Peyer's patch (tissue), 4 donors: Measurements from ENCODE around the gene PLB1. TPM values are rescaled to one million over a fixed set of nuclear protein-coding genes. Genes with fewer than 3 reads are reported as not detected.

Source experiments
- DNase-seq, 3 donors: peaks; one replicate each; pipeline ENCODE4 v3.0.0-alpha.2; 2017 to 2019
- H3K27ac ChIP-seq, 4 donors: fragments of 200-600 bp; sonication (generic); one replicate each; pipeline ENCODE4 v1.5.1; 2016 to 2019
- H3K27me3 ChIP-seq, 2 donors: fragments of 200-600 bp; sonication (generic); one replicate each; pipeline ENCODE4 v1.5.1; 2019
- H3K36me3 ChIP-seq, 3 donors: fragments of 200-600 bp; sonication (generic); one replicate each; pipeline ENCODE4 v1.5.1; 2016 to 2019
- H3K4me1 ChIP-seq, 4 donors: fragments of 200-600 bp; sonication (generic); one replicate each; pipeline ENCODE4 v1.5.1; 2016 to 2019
- H3K4me3 ChIP-seq, 4 donors: fragments of 200-600 bp; sonication (generic); 1 replicate in 3 of 4; 2 replicates in 1 of 4; pipeline ENCODE4 v1.5.1; 2016 to 2019; ENCODE audit warnings: mild to moderate bottlenecking in 1 of 4
- H3K9me3 ChIP-seq, 4 donors: fragments of 200-600 bp; sonication (generic); one replicate each; pipeline ENCODE4 v1.5.1; 2016 to 2019; ENCODE audit warnings: mild to moderate bottlenecking in 1 of 4
- CTCF ChIP-seq, 6 experiments: fragments of 450-650 bp in 4 of 6; fragments of 200-600 bp in 2 of 6; sonication (generic) in 1 of 6; IDR thresholded peaks; one replicate each; pipeline ENCODE4 v1.5.1; 2017 to 2019; ENCODE audit warnings: antibody characterized with exemption in 6 of 6, mild to moderate bottlenecking in 3 of 6, moderate library complexity in 1 of 6
- POLR2A ChIP-seq, 2 donors: fragments of 450-650 bp; IDR thresholded peaks; one replicate each; pipeline ENCODE4 v1.5.1; 2017; ENCODE audit warnings: antibody characterized with exemption in 2 of 2, mild to moderate bottlenecking in 2 of 2, moderate library complexity in 2 of 2
- total RNA-seq, 4 donors: library from RNA; depleted of rRNA; stranded (reverse); fragments of >200 nt; gene quantifications; one replicate each; pipeline ENCODE4 v1.1.0, GENCODE V29; 2016

Gene PLB1
- total RNA-seq, 4 donors from 2014 or later, result 9.1 to 345 (median 146) TPM

GRCh38 chr2:28582595-28582994, 86.7 kb downstream of the PLB1 start:
- Histone ChIP-seq H3K27me3 (no peaks in the 10 kb centered on the region), H3K27ac (no peak overlapping the region), H3K36me3 (peaks cover 0 to 13% (median 0%) of the 10 kb centered on the region in 3 donors), H3K9me3 (no peaks in the 10 kb centered on the region), H3K4me1 (peaks cover 0 to 9% (median 0%) of the 10 kb centered on the region in 4 donors), H3K4me3 (no peak overlapping the region)
- DNase-seq, result no peak
- TF ChIP-seq CTCF (IDR thresholded peaks at IDR 0.05), result no peak
- no peak for TF ChIP-seq POLR2A (IDR thresholded peaks at IDR 0.05)

GRCh38 chr2:28583899-28584553, 88.2 kb downstream of the PLB1 start:
- Histone ChIP-seq H3K4me3 (no peak overlapping the region), H3K27ac (peak overlapping the region in 2 of 4 donors; percentile 57 to 58), H3K4me1 (peaks cover 0 to 9% (median 0%) of the 10 kb centered on the region in 4 donors), H3K9me3 (no peaks in the 10 kb centered on the region), H3K27me3 (no peaks in the 10 kb centered on the region), H3K36me3 (peaks cover 0 to 13% (median 0%) of the 10 kb centered on the region in 3 donors)
- TF ChIP-seq POLR2A (IDR thresholded peaks at IDR 0.05), result no peak
- no peak for TF ChIP-seq CTCF (IDR thresholded peaks at IDR 0.05)
- DNase-seq, result peak in 1 of 3 donors; percentile 70

GRCh38 chr2:28586867-28587266, 91.0 kb downstream of the PLB1 start:
- H3K4me3 ChIP-seq, result no peak overlapping the region
- H3K4me1 ChIP-seq, result peaks cover 0 to 9% (median 0%) of the 10 kb centered on the region in 4 donors
- no peaks in the 10 kb centered on the region for H3K27me3 ChIP-seq
- H3K36me3 ChIP-seq, result peaks cover 0 to 3% (median 0%) of the 10 kb centered on the region in 3 donors
- H3K27ac ChIP-seq, result no peak overlapping the region
- peak in 2 of 3 donors; percentile 63 to 75 for DNase-seq
- no peak for TF ChIP-seq CTCF (IDR thresholded peaks at IDR 0.05)
- H3K9me3 ChIP-seq, result no peaks in the 10 kb centered on the region

- no peaks in the 10 kb centered on the region for H3K27me3 ChIP-seq
- H3K27ac ChIP-seq, result no peak overlapping the region
- peaks cover 0 to 9% (median 0%) of the 10 kb centered on the region in 4 donors for H3K4me1 ChIP-seq
- no peak overlapping the region for H3K4me3 ChIP-seq
- H3K9me3 ChIP-seq, result no peaks in the 10 kb centered on the region
- TF ChIP-seq POLR2A (IDR thresholded peaks at IDR 0.05) (no peak), CTCF (IDR thresholded peaks at IDR 0.05) (no peak)
- no peak for DNase-seq
- peaks cover 0 to 3% (median 0%) of the 10 kb centered on the region in 3 donors for H3K36me3 ChIP-seq
Observed at GRCh38 chr2:28587526-28588291, 91.8 kb downstream of the PLB1 start.

- no peak overlapping the region for H3K27ac ChIP-seq
- H3K36me3 ChIP-seq, result peaks cover 0 to 3% (median 0%) of the 10 kb centered on the region in 3 donors
- no peaks in the 10 kb centered on the region for H3K27me3 ChIP-seq
- no peaks in the 10 kb centered on the region for H3K9me3 ChIP-seq
- TF ChIP-seq POLR2A (IDR thresholded peaks at IDR 0.05), result no peak
- TF ChIP-seq CTCF (IDR thresholded peaks at IDR 0.05), result no peak
- no peak overlapping the region for H3K4me3 ChIP-seq
- no peak for DNase-seq
- peaks cover 0 to 10% (median 0%) of the 10 kb centered on the region in 4 donors for H3K4me1 ChIP-seq
Observed at GRCh38 chr2:28588292-28588670, 92.4 kb downstream of the PLB1 start.
